ENCODE data around the gene ADM2. TPM values are rescaled to one million over a fixed set of nuclear protein-coding genes. Genes with fewer than 3 reads are reported as not detected.

The ADM2 gene
- total and polyA plus RNA-seq, 2 of the 13 experiments (the other 11 are each of a cell fraction or from before 2014, with no cell fraction given), result 1.2 to 3.0 TPM

DNA sequence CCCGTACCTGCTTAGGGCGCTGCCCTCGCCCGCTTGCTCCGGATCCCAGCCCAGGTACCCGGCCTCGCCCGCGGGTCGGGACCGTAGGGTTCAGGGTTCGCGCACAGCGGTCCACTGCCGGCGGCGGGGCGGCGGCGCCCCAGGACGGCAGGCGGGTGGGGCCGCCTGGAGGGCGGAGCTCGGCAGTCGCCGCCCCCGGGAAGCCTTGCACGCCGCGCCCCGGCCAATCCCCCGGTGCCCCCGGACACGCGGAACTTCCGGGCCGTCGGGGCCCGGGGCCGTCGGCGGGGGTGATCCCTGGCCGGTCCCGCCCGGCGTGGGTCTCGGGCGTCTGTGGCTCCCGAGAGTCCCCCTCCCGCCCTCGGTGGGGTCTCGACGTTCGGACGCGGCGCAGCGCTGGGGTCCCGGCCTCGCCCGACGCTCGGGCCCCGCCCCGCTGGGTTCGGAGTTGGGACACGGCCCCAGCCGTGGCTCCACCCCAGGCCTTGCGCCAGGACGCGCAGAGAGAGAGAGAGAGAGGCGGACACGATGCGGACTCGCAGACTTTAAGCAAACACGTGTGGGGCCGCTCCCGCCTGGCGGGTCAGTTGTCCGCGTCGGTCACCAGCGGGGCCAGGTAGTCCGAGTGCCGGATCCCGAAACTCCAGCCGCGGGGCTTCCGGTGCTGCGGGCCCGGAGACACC is 48.7 kb downstream of the ADM2 start, which contains the start of gene TYMP (continued):
- TF ChIP-seq, protein P1, sequence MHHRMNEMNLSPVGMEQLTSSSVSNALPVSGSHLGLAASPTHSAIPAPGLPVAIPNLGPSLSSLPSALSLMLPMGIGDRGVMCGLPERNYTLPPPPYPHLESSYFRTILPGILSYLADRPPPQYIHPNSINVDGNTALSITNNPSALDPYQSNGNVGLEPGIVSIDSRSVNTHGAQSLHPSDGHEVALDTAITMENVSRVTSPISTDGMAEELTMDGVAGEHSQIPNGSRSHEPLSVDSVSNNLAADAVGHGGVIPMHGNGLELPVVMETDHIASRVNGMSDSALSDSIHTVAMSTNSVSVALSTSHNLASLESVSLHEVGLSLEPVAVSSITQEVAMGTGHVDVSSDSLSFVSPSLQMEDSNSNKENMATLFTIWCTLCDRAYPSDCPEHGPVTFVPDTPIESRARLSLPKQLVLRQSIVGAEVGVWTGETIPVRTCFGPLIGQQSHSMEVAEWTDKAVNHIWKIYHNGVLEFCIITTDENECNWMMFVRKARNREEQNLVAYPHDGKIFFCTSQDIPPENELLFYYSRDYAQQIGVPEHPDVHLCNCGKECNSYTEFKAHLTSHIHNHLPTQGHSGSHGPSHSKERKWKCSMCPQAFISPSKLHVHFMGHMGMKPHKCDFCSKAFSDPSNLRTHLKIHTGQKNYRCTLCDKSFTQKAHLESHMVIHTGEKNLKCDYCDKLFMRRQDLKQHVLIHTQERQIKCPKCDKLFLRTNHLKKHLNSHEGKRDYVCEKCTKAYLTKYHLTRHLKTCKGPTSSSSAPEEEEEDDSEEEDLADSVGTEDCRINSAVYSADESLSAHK (CRISPR knock-in tag; IDR thresholded peaks at IDR 0.05; ENCODE audit: borderline replicate concordance), result no peak
- TF ChIP-seq DR1 (CRISPR knock-in tag; IDR thresholded peaks at IDR 0.05), result no peak; the same call in 1 of the 2 replicates
- peak; percentile 77 for TF ChIP-seq ZNF574 (CRISPR knock-in tag; IDR thresholded peaks at IDR 0.05)
- TF ChIP-seq ELF3 (CRISPR knock-in tag; IDR thresholded peaks at IDR 0.05), result no peak; the same call in 1 of the 2 replicates
- no peak for TF ChIP-seq PRPF4 (IDR thresholded peaks at IDR 0.05; ENCODE audit: low read depth, low read length, poor library complexity, severe bottlenecking)
- TF ChIP-seq, protein P2, sequence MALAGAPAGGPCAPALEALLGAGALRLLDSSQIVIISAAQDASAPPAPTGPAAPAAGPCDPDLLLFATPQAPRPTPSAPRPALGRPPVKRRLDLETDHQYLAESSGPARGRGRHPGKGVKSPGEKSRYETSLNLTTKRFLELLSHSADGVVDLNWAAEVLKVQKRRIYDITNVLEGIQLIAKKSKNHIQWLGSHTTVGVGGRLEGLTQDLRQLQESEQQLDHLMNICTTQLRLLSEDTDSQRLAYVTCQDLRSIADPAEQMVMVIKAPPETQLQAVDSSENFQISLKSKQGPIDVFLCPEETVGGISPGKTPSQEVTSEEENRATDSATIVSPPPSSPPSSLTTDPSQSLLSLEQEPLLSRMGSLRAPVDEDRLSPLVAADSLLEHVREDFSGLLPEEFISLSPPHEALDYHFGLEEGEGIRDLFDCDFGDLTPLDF (CRISPR knock-in tag; IDR thresholded peaks at IDR 0.05), result peak; percentile 79
- no peak for TF ChIP-seq ZNF839 (CRISPR knock-in tag; IDR thresholded peaks at IDR 0.05; ENCODE audit: borderline replicate concordance)
- TF ChIP-seq, protein P3, sequence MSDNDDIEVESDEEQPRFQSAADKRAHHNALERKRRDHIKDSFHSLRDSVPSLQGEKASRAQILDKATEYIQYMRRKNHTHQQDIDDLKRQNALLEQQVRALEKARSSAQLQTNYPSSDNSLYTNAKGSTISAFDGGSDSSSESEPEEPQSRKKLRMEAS (IDR thresholded peaks at IDR 0.05), result peak; percentile 91
- TF ChIP-seq ISX (CRISPR knock-in tag; conservative IDR thresholded peaks at IDR 0.05), result no peak
- TF ChIP-seq SMAD9 (CRISPR knock-in tag; IDR thresholded peaks at IDR 0.05), result no peak
- no peak for TF ChIP-seq MAFK (conservative IDR thresholded peaks at IDR 0.05 in 1 of 2, IDR thresholded peaks at IDR 0.05 in 1 of 2; ENCODE audit: low read length in 2 of 2)
- no peak; the same call in none of the 2 replicates for TF ChIP-seq RXRB (CRISPR knock-in tag; IDR thresholded peaks at IDR 0.05; ENCODE audit: borderline replicate concordance)
- TF ChIP-seq MYPOP (CRISPR knock-in tag; IDR thresholded peaks at IDR 0.05), result peak; percentile 88
- TF ChIP-seq ZNF761 (CRISPR knock-in tag; conservative IDR thresholded peaks at IDR 0.05), result no peak
- peak; percentile 46; the same call in 1 of the 2 replicates for TF ChIP-seq SIX4 (CRISPR knock-in tag; IDR thresholded peaks at IDR 0.05)

Measured in HepG2 (cell line).